Measurements from ENCODE around the gene RAB35.

DNA sequence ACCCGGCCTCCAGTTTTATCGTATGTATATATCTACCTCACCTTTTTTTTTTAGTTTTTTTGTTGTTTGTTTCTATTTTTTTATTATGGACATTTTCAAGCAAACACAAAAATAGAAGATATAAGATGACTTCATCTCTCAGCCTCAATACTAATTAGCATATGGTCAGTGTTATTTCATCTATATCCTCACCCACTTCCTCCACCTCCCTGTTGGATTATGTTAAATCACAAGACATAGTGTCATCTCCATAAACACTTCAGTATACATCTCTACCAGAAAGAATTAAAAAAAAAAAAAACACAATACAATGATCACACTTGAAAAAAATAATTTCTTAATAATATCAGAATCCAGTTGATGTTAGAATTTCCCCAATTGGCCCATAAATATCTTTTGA is 34.9 kb downstream of the RAB35 start:
- TF ChIP-seq, protein P1, sequence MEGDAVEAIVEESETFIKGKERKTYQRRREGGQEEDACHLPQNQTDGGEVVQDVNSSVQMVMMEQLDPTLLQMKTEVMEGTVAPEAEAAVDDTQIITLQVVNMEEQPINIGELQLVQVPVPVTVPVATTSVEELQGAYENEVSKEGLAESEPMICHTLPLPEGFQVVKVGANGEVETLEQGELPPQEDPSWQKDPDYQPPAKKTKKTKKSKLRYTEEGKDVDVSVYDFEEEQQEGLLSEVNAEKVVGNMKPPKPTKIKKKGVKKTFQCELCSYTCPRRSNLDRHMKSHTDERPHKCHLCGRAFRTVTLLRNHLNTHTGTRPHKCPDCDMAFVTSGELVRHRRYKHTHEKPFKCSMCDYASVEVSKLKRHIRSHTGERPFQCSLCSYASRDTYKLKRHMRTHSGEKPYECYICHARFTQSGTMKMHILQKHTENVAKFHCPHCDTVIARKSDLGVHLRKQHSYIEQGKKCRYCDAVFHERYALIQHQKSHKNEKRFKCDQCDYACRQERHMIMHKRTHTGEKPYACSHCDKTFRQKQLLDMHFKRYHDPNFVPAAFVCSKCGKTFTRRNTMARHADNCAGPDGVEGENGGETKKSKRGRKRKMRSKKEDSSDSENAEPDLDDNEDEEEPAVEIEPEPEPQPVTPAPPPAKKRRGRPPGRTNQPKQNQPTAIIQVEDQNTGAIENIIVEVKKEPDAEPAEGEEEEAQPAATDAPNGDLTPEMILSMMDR (IDR thresholded peaks at IDR 0.05; ENCODE audit: low read length), result no peak
- no peak for TF ChIP-seq EZH2 (IDR thresholded peaks at IDR 0.05; ENCODE audit: borderline replicate concordance, low read length)

All from OCI-LY1 (cell line).